DND-41 (cell line): ENCODE data around the gene DNAH14.

Source experiments
- ATAC-seq: fragments of 200-7000 bp; cut with Tn5 transposase; 3 replicates; pipeline ENCODE4 v1.9.1; 2021; ENCODE audit warnings: low read depth; ENCODE audit not compliant: insufficient read depth
- DNase-seq: peaks from one replicate; pipeline ENCODE4 v3.0.0-alpha.2; 2020
- H2AFZ ChIP-seq: 2 replicates; pipeline ENCODE4 v1.6.0; 2012; ENCODE audit warnings: low read depth, low read length
- H3K27ac ChIP-seq: 2 replicates; pipeline ENCODE4 v1.5.1; 2012; ENCODE audit warnings: low read length, inconsistent platforms
- H3K27me3 ChIP-seq: fragments of 200-600 bp; sonication (generic); 2 replicates; pipeline ENCODE4 v1.6.0; 2012; ENCODE audit warnings: low read length, mild to moderate bottlenecking, inconsistent platforms; ENCODE audit not compliant: insufficient read depth, poor library complexity
- H3K36me3 ChIP-seq: 2 replicates; pipeline ENCODE4 v1.5.1; 2012; ENCODE audit warnings: low read length, inconsistent platforms; ENCODE audit not compliant: insufficient read depth
- H3K4me1 ChIP-seq: 2 replicates; pipeline ENCODE4 v1.5.1; 2012; ENCODE audit warnings: mild to moderate bottlenecking, low read length; ENCODE audit not compliant: insufficient read depth
- H3K4me2 ChIP-seq: 2 replicates; pipeline ENCODE4 v1.6.0; 2012; ENCODE audit warnings: mild to moderate bottlenecking, moderate library complexity, low read length, inconsistent platforms; ENCODE audit not compliant: insufficient read depth
- H3K4me3 ChIP-seq, 2 experiments: fragments of 200-600 bp in 1 of 2; shearing (Covaris generic) in 1 of 2; 2 replicates each; pipeline ENCODE4 v1.5.1; 2012 to 2016; ENCODE audit warnings: inconsistent platforms in 2 of 2, low read length in 2 of 2, mild to moderate bottlenecking in 2 of 2, low read depth in 1 of 2, moderate library complexity in 1 of 2
- H3K79me2 ChIP-seq: 2 replicates; pipeline ENCODE4 v1.6.0; 2012; ENCODE audit warnings: low read length, inconsistent platforms; ENCODE audit not compliant: insufficient read depth
- H3K9ac ChIP-seq: 2 replicates; pipeline ENCODE4 v1.6.0; 2012; ENCODE audit warnings: low read depth, mild to moderate bottlenecking, inconsistent platforms, low read length, moderate library complexity
- H3K9me3 ChIP-seq: 2 replicates; pipeline ENCODE4 v1.5.1; 2012; ENCODE audit warnings: low read length, moderate library complexity, mild to moderate bottlenecking, inconsistent platforms; ENCODE audit not compliant: insufficient read depth, severe bottlenecking
- H4K20me1 ChIP-seq: 2 replicates; pipeline ENCODE4 v1.6.0; 2012; ENCODE audit warnings: low read length; ENCODE audit not compliant: insufficient read depth
- CTCF ChIP-seq: IDR thresholded peaks from 2 replicates; pipeline ENCODE4 v1.5.1; 2012; ENCODE audit warnings: borderline replicate concordance, low read length, moderate library complexity, mild to moderate bottlenecking; ENCODE audit not compliant: poor library complexity, severe bottlenecking; ENCODE audit errors: extremely low read depth
- EZH2 ChIP-seq: IDR thresholded peaks from 3 replicates; pipeline ENCODE4 v1.6.1; 2012; ENCODE audit warnings: borderline replicate concordance, low read depth, mild to moderate bottlenecking, moderate library complexity, low read length, inconsistent platforms; ENCODE audit not compliant: severe bottlenecking

Gene DNAH14

GRCh38 chr1:225434046-225434445 lies 504.6 kb downstream of the DNAH14 start:
- Histone ChIP-seq H3K27ac (no peak overlapping the region), H3K79me2 (no peaks in the 10 kb centered on the region), H3K9me3 (no peaks in the 10 kb centered on the region), H3K9ac (no peak overlapping the region), H3K4me1 (peaks cover 10% of the 10 kb centered on the region), H2AFZ (no peak overlapping the region), H3K4me2 (no peak overlapping the region), H4K20me1 (no peaks in the 10 kb centered on the region), H3K4me3 (no peak overlapping the region), H3K36me3 (no peaks in the 10 kb centered on the region), H3K27me3 (no peaks in the 10 kb centered on the region)
- DNase-seq (no peak), ATAC-seq (no peak)
- TF ChIP-seq CTCF, result no peak
- no peak for TF ChIP-seq EZH2

GRCh38 chr1:225435076-225435475 lies 505.6 kb downstream of the DNAH14 start:
- no peak overlapping the region for H3K4me3 ChIP-seq
- no peak for DNase-seq
- H3K27me3 ChIP-seq, result no peaks in the 10 kb centered on the region
- no peak for ATAC-seq
- TF ChIP-seq EZH2 (no peak), CTCF (no peak)
- no peak overlapping the region for H3K27ac ChIP-seq
- H4K20me1 ChIP-seq, result no peaks in the 10 kb centered on the region
- H3K4me2 ChIP-seq, result no peak overlapping the region
- no peaks in the 10 kb centered on the region for H3K9me3 ChIP-seq
- H3K36me3 ChIP-seq, result no peaks in the 10 kb centered on the region
- H3K79me2 ChIP-seq, result no peaks in the 10 kb centered on the region
- H3K9ac ChIP-seq, result no peak overlapping the region
- H3K4me1 ChIP-seq, result peaks cover 4% of the 10 kb centered on the region
- no peak overlapping the region for H2AFZ ChIP-seq

GRCh38 chr1:225435487-225435886 lies 506.0 kb downstream of the DNAH14 start:
- ATAC-seq, result 0 out of 3 replicates have a peak, but pooled peaks have one; percentile 14
- Histone ChIP-seq H3K27me3 (no peaks in the 10 kb centered on the region), H3K79me2 (no peaks in the 10 kb centered on the region), H3K36me3 (no peaks in the 10 kb centered on the region), H3K4me3 (no peak overlapping the region), H3K27ac (no peak overlapping the region), H3K9me3 (no peaks in the 10 kb centered on the region), H2AFZ (no peak overlapping the region), H4K20me1 (no peaks in the 10 kb centered on the region), H3K4me2 (no peak overlapping the region), H3K9ac (no peak overlapping the region), H3K4me1 (peaks cover 4% of the 10 kb centered on the region)
- TF ChIP-seq EZH2 (no peak), CTCF (no peak)
- no peak for DNase-seq

DNA sequence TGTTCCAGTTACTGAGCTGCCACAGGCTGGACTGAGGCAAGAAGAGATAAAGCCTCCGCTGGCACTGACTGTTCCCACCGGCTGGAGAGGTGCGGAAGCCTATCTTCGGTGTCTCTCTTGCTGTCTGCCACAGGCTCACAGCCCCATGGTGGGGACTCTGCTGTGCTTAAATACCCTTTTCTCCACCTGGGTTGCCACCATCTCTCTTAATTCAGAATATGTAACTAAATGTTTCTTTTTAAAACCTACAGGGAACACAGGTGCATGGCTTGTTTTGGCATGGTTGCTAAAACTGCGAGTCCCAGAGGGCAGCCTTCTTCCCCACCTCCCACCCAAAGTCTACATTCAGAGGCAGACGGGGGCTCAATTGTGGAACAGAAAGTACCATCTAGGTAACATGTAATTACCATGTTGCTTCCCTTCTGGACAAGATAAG lies 506.5 kb downstream of the DNAH14 start:
- Histone ChIP-seq H3K4me2 (no peak overlapping the region), H2AFZ (no peak overlapping the region; the same call in 1 of the 2 replicates), H3K36me3 (no peaks in the 10 kb centered on the region), H3K9me3 (no peaks in the 10 kb centered on the region), H3K79me2 (no peaks in the 10 kb centered on the region), H3K4me3 (no peak overlapping the region), H3K9ac (no peak overlapping the region), H3K27me3 (no peaks in the 10 kb centered on the region), H3K4me1 (peaks cover 4% of the 10 kb centered on the region), H3K27ac (no peak overlapping the region), H4K20me1 (no peaks in the 10 kb centered on the region)
- no peak for TF ChIP-seq EZH2
- TF ChIP-seq CTCF, result no peak
- ATAC-seq, result no peak
- no peak for DNase-seq
